HL-60 (cell line): Measurements from ENCODE around the gene MBTD1.

ENCODE experiments used
- POLR2AphosphoS5 ChIP-seq: IDR thresholded peaks from 2 replicates; pipeline ENCODE4 v1.6.1; 2012; ENCODE audit warnings: low read depth
- SPI1 ChIP-seq: IDR thresholded peaks from 2 replicates; pipeline ENCODE4 v1.6.1; 2012; ENCODE audit warnings: low read depth, mild to moderate bottlenecking, borderline replicate concordance
- TF ChIP-seq, protein P1 (sequence below): IDR thresholded peaks from one replicate; pipeline ENCODE4 v1.5.1; 2011; ENCODE audit warnings: low read length, control low read depth, inconsistent platforms; ENCODE audit not compliant: insufficient read depth

GRCh38 chr17:51154176-51154575, 105.7 kb downstream of the MBTD1 start:
- TF ChIP-seq, protein P1, sequence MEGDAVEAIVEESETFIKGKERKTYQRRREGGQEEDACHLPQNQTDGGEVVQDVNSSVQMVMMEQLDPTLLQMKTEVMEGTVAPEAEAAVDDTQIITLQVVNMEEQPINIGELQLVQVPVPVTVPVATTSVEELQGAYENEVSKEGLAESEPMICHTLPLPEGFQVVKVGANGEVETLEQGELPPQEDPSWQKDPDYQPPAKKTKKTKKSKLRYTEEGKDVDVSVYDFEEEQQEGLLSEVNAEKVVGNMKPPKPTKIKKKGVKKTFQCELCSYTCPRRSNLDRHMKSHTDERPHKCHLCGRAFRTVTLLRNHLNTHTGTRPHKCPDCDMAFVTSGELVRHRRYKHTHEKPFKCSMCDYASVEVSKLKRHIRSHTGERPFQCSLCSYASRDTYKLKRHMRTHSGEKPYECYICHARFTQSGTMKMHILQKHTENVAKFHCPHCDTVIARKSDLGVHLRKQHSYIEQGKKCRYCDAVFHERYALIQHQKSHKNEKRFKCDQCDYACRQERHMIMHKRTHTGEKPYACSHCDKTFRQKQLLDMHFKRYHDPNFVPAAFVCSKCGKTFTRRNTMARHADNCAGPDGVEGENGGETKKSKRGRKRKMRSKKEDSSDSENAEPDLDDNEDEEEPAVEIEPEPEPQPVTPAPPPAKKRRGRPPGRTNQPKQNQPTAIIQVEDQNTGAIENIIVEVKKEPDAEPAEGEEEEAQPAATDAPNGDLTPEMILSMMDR: no peak
- TF ChIP-seq POLR2AphosphoS5 (no peak), SPI1 (no peak)
